Transverse colon (tissue), 4 donors: ENCODE results near the gene ZNF275. TPM values are rescaled to one million over a fixed set of nuclear protein-coding genes. Genes with fewer than 3 reads are reported as not detected.

Experiments
- DNase-seq: peaks from one replicate; pipeline ENCODE4 v3.0.0-alpha.2; 2019
- H3K27ac ChIP-seq, 4 donors: fragments of 200-600 bp; sonication (generic); 2 replicates each; pipeline ENCODE4 v1.5.1; 2016 to 2018; ENCODE audit warnings: inconsistent platforms in 4 of 4
- H3K27me3 ChIP-seq: fragments of 200-600 bp; sonication (generic); 2 replicates; pipeline ENCODE4 v1.5.1; 2017; ENCODE audit warnings: inconsistent platforms
- H3K36me3 ChIP-seq, 4 donors: fragments of 200-600 bp; sonication (generic); 2 replicates each; pipeline ENCODE4 v1.5.1; 2017 to 2019; ENCODE audit warnings: inconsistent platforms in 4 of 4
- H3K4me1 ChIP-seq, 4 donors: fragments of 200-600 bp; sonication (generic); 2 replicates each; pipeline ENCODE4 v1.5.1; 2017 to 2020; ENCODE audit warnings: inconsistent platforms in 4 of 4
- H3K4me3 ChIP-seq, 4 donors: fragments of 200-600 bp; sonication (generic); 1 replicate in 1 of 4; 2 replicates in 3 of 4; pipeline versions ENCODE4 v1.5.1 to v1.6.1; 2017 to 2019; ENCODE audit warnings: inconsistent platforms in 4 of 4
- H3K9me3 ChIP-seq, 2 donors: fragments of 200-600 bp; sonication (generic); 2 replicates each; pipeline ENCODE4 v1.5.1; 2017 to 2019; ENCODE audit warnings: inconsistent platforms in 2 of 2
- CTCF ChIP-seq, 5 experiments: fragments of 200-600 bp in 3 of 5; fragments of 450-650 bp in 2 of 5; sonication (generic) in 3 of 5; IDR thresholded peaks; 1 replicate in 2 of 5; 2 replicates in 3 of 5; pipeline ENCODE4 v1.5.1; 2016 to 2017; ENCODE audit warnings: antibody characterized with exemption in 5 of 5, inconsistent platforms in 3 of 5, mild to moderate bottlenecking in 2 of 5, moderate library complexity in 1 of 5
- EP300 ChIP-seq: sonication (generic); formaldehyde crosslinking; IDR thresholded peaks from one replicate; pipeline ENCODE4 v1.6.1; 2017; ENCODE audit warnings: antibody characterized with exemption, low read depth
- POLR2A ChIP-seq: fragments of 450-650 bp; IDR thresholded peaks from one replicate; pipeline ENCODE4 v1.6.1; 2016; ENCODE audit warnings: antibody characterized with exemption, mild to moderate bottlenecking, moderate library complexity
- POLR2AphosphoS5 ChIP-seq, 3 donors: sonication (generic); formaldehyde crosslinking; IDR thresholded peaks; one replicate each; pipeline ENCODE4 v1.6.1; 2016; ENCODE audit warnings: antibody characterized with exemption in 3 of 3
- WGBS, 2 donors: methylation state at CpG; one replicate each; pipeline ENCODE4 v1.1.5; 2018; ENCODE audit warnings: low coverage in 1 of 2; 5-methylcytosine and 5-hydroxymethylcytosine counted together
- in situ Hi-C, 4 donors: fragments of 200-750 bp; cut with MboI; loops; one replicate each; pipeline versions ENCODE4 v1.15.0 to v1.15.1; 2017; ENCODE audit warnings: low sequenced_read_pairs in 3 of 4, low pct_ligation_motif_present in 1 of 4, low pct_unique_long_range_greater_than_20kb in 1 of 4
- intact Hi-C: fragments of 100-400 bp; cut with DNase I; formaldehyde crosslinking; loops from one replicate; pipeline ENCODE4 v1.15.1; 2023; ENCODE audit warnings: low total_unique reads
- total RNA-seq, 4 donors: library from RNA; depleted of rRNA; stranded (reverse); fragments of >200 nt; gene quantifications; one replicate each; pipeline ENCODE4 v1.1.0, GENCODE V29; 2016

The ZNF275 gene
- total RNA-seq, 4 donors from 2014 or later = 5.6 to 8.8 (median 7.1) TPM

GRCh38 chrX:153299855-153300254 is 34.1 kb upstream of the ZNF275 start:
- H3K27me3 ChIP-seq = no peaks in the 10 kb centered on the region
- intact Hi-C loops = no loop called here
- no peak for TF ChIP-seq POLR2AphosphoS5 (IDR thresholded peaks at IDR 0.05)
- TF ChIP-seq POLR2A = no peak
- TF ChIP-seq EP300 = no peak
- TF ChIP-seq CTCF (IDR thresholded peaks at IDR 0.05) = no peak
- no peaks in the 10 kb centered on the region for H3K36me3 ChIP-seq
- no peaks in the 10 kb centered on the region for H3K9me3 ChIP-seq
- H3K27ac ChIP-seq = no peak overlapping the region
- no peak for DNase-seq
- WGBS, 2 donors = 54 to 86% methylated on average over 1 to 5 of the region's 5 CpGs
- in situ Hi-C loops = no loop called here
- H3K4me1 ChIP-seq = no peaks in the 10 kb centered on the region
- no peak overlapping the region for H3K4me3 ChIP-seq

DNA sequence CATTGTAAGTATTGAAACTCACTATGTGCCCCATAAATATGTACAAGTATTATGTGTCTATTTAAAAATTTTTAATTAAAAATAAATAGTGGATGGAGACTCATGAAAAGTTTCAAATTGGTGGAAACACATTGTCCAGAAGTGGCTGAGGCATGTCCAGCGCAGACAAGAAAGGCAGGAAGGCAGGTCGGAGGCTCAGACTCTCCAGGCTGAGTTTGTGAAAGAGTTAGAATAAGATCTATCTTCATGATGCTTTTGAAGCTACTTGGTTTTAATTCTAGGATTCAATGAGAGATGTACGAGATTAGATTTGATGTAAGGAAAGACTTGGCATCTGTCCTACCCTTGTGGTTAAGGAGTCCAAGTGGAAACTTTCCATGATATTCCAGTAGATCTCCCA is 32.2 kb upstream of the ZNF275 start:
- 64 to 77% methylated on average over 3 of the region's 3 CpGs for WGBS, 2 donors
- in situ Hi-C loops (no loop called here), intact Hi-C loops (no loop called here)
- H3K9me3 ChIP-seq = no peaks in the 10 kb centered on the region
- no peak for DNase-seq
- H3K4me1 ChIP-seq = no peaks in the 10 kb centered on the region
- no peak overlapping the region for H3K4me3 ChIP-seq
- no peak overlapping the region for H3K27ac ChIP-seq
- H3K36me3 ChIP-seq = no peaks in the 10 kb centered on the region
- no peaks in the 10 kb centered on the region for H3K27me3 ChIP-seq
- no peak for TF ChIP-seq CTCF (IDR thresholded peaks at IDR 0.05)
- no peak for TF ChIP-seq POLR2AphosphoS5 (IDR thresholded peaks at IDR 0.05)
- TF ChIP-seq POLR2A = no peak
- TF ChIP-seq EP300 = no peak

DNA sequence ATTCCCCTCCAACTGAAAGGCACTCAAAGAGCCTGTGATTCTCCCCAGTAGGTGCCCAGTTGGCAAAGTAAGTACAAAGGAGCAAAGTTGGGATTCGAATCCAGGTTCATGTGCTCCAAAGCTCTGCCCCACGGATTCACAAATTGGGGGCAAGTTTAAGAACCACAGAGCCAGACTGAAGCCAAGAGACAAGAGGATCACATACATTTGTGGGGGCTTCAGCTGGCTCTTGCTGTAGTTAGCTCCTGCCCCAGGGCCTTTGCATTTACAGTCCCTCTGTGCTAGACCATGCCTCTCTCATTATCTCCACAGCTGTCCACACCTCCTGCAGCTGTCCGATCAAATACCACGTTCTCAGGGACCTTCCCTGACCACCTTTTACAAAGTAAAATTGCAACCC is 31.2 kb upstream of the ZNF275 start:
- no peak for TF ChIP-seq POLR2A
- no peak for TF ChIP-seq EP300
- no peak for TF ChIP-seq POLR2AphosphoS5 (IDR thresholded peaks at IDR 0.05)
- TF ChIP-seq CTCF (IDR thresholded peaks at IDR 0.05) = no peak
- H3K36me3 ChIP-seq = no peaks in the 10 kb centered on the region
- no peaks in the 10 kb centered on the region for H3K27me3 ChIP-seq
- H3K27ac ChIP-seq = no peak overlapping the region
- H3K9me3 ChIP-seq = no peaks in the 10 kb centered on the region
- intact Hi-C loops (no loop called here), in situ Hi-C loops (no loop called here)
- H3K4me3 ChIP-seq = no peak overlapping the region
- no peaks in the 10 kb centered on the region for H3K4me1 ChIP-seq
- no peak for DNase-seq
- 80% methylated on average over 4 of the region's 4 CpGs; no CpG with 5 or more reads in 1 of the 2 donors for WGBS, 2 donors

- Histone ChIP-seq H3K4me3 (no peak overlapping the region), H3K36me3 (no peaks in the 10 kb centered on the region), H3K27ac (no peak overlapping the region), H3K9me3 (no peaks in the 10 kb centered on the region), H3K4me1 (no peaks in the 10 kb centered on the region), H3K27me3 (no peaks in the 10 kb centered on the region)
- in situ Hi-C loops (no loop called here), intact Hi-C loops (no loop called here)
- WGBS, 2 donors = 55 to 67% methylated on average over 4 to 12 of the region's 12 CpGs
- DNase-seq = no peak
- TF ChIP-seq EP300 (no peak), POLR2AphosphoS5 (IDR thresholded peaks at IDR 0.05) (no peak), CTCF (IDR thresholded peaks at IDR 0.05) (no peak), POLR2A (no peak)
These were observed 30.4 kb upstream of the ZNF275 start for GRCh38 chrX:153303276-153304262.
